Hepatocyte (in vitro differentiated cells): ENCODE data around the gene TIAL1. TPM values are rescaled to one million over a fixed set of nuclear protein-coding genes. Genes with fewer than 3 reads are reported as not detected.

Experiments
- DNase-seq: peaks from one replicate; pipeline ENCODE4 v3.0.0-alpha.2; 2016; ENCODE audit warnings: low spot score
- H2AFZ ChIP-seq: fragments of 200-600 bp; sonication (generic); 2 replicates; pipeline ENCODE4 v1.6.0; 2016; ENCODE audit warnings: antibody characterized with exemption, mild to moderate bottlenecking
- H3K27ac ChIP-seq: fragments of 200-600 bp; sonication (generic); 2 replicates; pipeline ENCODE4 v1.5.1; 2016; ENCODE audit warnings: mild to moderate bottlenecking
- H3K27me3 ChIP-seq: fragments of 200-600 bp; sonication (generic); 2 replicates; pipeline ENCODE4 v1.6.1; 2016
- H3K36me3 ChIP-seq: fragments of 200-600 bp; sonication (generic); replicated peaks from 2 replicates; pipeline ENCODE4 v1.5.1; 2016; ENCODE audit warnings: low read depth; ENCODE audit not compliant: insufficient read depth
- H3K4me1 ChIP-seq: fragments of 200-600 bp; sonication (generic); 2 replicates; pipeline ENCODE4 v1.5.1; 2016; ENCODE audit warnings: mild to moderate bottlenecking, moderate library complexity; ENCODE audit not compliant: insufficient read depth
- H3K4me2 ChIP-seq: fragments of 200-600 bp; sonication (generic); 2 replicates; pipeline ENCODE4 v1.6.0; 2016
- H3K4me3 ChIP-seq: fragments of 200-600 bp; sonication (generic); 2 replicates; pipeline ENCODE4 v1.5.1; 2016; ENCODE audit warnings: mild to moderate bottlenecking
- H3K79me2 ChIP-seq: fragments of 200-600 bp; sonication (generic); 2 replicates; pipeline ENCODE4 v1.6.0; 2017; ENCODE audit warnings: mild to moderate bottlenecking
- H3K9me2 ChIP-seq: fragments of 200-600 bp; sonication (generic); replicated peaks from 2 replicates; pipeline ENCODE4 v1.6.0; 2017; ENCODE audit warnings: mild to moderate bottlenecking; ENCODE audit not compliant: insufficient read depth
- H3K9me3 ChIP-seq: fragments of 200-600 bp; sonication (generic); 2 replicates; pipeline ENCODE4 v1.5.1; 2016; ENCODE audit warnings: low read depth, mild to moderate bottlenecking
- H4K20me1 ChIP-seq: fragments of 200-600 bp; sonication (generic); 2 replicates; pipeline ENCODE4 v1.6.0; 2016; ENCODE audit warnings: mild to moderate bottlenecking; ENCODE audit not compliant: insufficient read depth, poor library complexity, severe bottlenecking
- EZH2 ChIP-seq: fragments of 200-600 bp; sonication (generic); IDR thresholded peaks from 2 replicates; pipeline ENCODE4 v1.6.1; 2016; ENCODE audit warnings: antibody characterized with exemption, mild to moderate bottlenecking, borderline replicate concordance
- EZH2phosphoT487 ChIP-seq: fragments of 200-600 bp; sonication (generic); IDR thresholded peaks from one replicate; pipeline ENCODE4 v1.6.1; 2018; ENCODE audit warnings: antibody characterized with exemption, mild to moderate bottlenecking, low read depth, moderate library complexity; ENCODE audit not compliant: unreplicated experiment, severe bottlenecking
- WGBS: methylation state at CpG from one replicate; pipeline ENCODE4 v1.1.6; 2016; ENCODE audit warnings: low lambda C conversion rate; ENCODE audit errors: missing lambda C conversion rate; 5-methylcytosine and 5-hydroxymethylcytosine counted together
- polyA plus RNA-seq: library from polyadenylated mRNA; unstranded; fragments of >200 nt; fragmentation: Nextera tagmentation; extraction: Ambion mirVana; gene quantifications from 2 replicates; pipeline ENCODE4 v1.2.1, GENCODE V29; 2016
- total RNA-seq: library from RNA; depleted of rRNA; stranded (reverse); fragments of >200 nt; gene quantifications from 2 replicates; pipeline ENCODE4 v1.2.3, GENCODE V29; 2014
- TF ChIP-seq, protein P1 (sequence below): fragments of 200-600 bp; sonication (generic); IDR thresholded peaks from 2 replicates; pipeline ENCODE4 v1.5.1; 2016; ENCODE audit warnings: antibody characterized with exemption, mild to moderate bottlenecking; ENCODE audit not compliant: poor library complexity

Gene TIAL1
- total and polyA plus RNA-seq, 2 experiments from 2014 or later: 36.4 to 74.4 TPM

DNA sequence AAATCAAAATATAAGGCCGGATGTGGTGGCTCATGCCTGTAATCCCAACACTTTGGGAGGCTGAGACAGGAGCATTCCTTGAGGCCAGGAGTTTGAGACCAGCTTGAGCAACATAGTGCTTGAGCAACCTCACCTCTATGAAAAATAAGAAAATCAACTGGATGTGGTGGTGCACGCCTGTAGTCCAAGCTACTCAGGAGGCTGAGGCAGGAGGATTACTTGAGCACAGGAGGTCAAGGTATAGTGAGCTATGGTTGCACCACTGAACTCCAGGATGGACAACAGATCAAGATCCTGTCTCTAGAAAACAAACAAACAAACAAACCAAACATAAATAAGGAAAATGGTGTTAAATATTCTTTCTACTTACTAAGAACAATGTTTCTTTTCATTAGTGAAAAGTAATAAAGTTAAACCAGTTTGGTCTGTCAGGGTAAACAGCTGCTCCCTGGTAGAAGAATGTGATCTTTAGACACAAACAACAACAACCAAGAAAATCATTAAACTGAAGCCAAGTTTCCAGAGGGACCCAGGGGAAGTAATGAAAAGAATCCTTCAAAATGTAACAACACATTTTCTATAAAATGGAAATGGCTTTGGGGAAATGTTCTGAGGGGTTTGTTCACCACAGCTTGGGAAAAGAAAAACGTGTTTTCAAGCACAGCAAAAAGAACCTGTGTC is 36.9 kb upstream of the TIAL1 start:
- Histone ChIP-seq H3K9me2 (no peaks in the 10 kb centered on the region), H3K27ac (peak overlapping the region; percentile 26), H3K9me3 (no peaks in the 10 kb centered on the region), H3K4me2 (no peak overlapping the region), H2AFZ (no peak overlapping the region), H3K36me3 (no peaks in the 10 kb centered on the region), H3K4me1 (no peaks in the 10 kb centered on the region), H3K79me2 (no peaks in the 10 kb centered on the region), H3K4me3 (no peak overlapping the region), H3K27me3 (no peaks in the 10 kb centered on the region), H4K20me1 (no peaks in the 10 kb centered on the region)
- no peak for TF ChIP-seq EZH2
- TF ChIP-seq EZH2phosphoT487: no peak
- TF ChIP-seq, protein P1, sequence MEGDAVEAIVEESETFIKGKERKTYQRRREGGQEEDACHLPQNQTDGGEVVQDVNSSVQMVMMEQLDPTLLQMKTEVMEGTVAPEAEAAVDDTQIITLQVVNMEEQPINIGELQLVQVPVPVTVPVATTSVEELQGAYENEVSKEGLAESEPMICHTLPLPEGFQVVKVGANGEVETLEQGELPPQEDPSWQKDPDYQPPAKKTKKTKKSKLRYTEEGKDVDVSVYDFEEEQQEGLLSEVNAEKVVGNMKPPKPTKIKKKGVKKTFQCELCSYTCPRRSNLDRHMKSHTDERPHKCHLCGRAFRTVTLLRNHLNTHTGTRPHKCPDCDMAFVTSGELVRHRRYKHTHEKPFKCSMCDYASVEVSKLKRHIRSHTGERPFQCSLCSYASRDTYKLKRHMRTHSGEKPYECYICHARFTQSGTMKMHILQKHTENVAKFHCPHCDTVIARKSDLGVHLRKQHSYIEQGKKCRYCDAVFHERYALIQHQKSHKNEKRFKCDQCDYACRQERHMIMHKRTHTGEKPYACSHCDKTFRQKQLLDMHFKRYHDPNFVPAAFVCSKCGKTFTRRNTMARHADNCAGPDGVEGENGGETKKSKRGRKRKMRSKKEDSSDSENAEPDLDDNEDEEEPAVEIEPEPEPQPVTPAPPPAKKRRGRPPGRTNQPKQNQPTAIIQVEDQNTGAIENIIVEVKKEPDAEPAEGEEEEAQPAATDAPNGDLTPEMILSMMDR: no peak
- no peak for DNase-seq
- WGBS: 84% methylated on average over 3 of the region's 3 CpGs

DNA sequence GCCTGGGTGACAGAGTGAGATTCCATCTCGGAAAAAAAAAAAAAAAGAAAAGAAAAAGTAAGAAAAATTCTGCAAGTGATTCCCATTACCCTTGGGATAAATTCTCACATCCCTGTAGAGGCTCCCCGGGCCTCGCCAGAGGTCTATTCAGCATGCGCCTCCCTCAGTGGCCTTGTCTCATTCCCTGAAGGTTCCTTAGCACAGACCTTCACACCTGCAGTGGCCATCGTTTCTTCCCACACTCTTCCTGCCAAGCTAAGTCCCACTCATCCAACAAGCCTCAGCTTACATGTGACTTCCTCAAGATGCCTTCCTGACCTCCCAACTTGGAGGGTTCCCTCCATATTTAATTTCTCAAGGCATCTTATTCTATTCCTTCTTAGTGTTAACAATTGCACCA is 33.5 kb upstream of the TIAL1 start:
- Histone ChIP-seq H3K9me2 (no peaks in the 10 kb centered on the region), H3K27ac (no peak overlapping the region), H3K4me2 (no peak overlapping the region), H4K20me1 (no peaks in the 10 kb centered on the region), H3K27me3 (no peaks in the 10 kb centered on the region), H3K4me3 (no peak overlapping the region), H3K4me1 (no peaks in the 10 kb centered on the region), H3K36me3 (no peaks in the 10 kb centered on the region), H3K9me3 (no peaks in the 10 kb centered on the region), H2AFZ (no peak overlapping the region), H3K79me2 (no peaks in the 10 kb centered on the region)
- no peak for DNase-seq
- TF ChIP-seq EZH2phosphoT487 (no peak), EZH2 (no peak)
- TF ChIP-seq, protein P1: no peak
- WGBS: 94% methylated on average over 5 of the region's 5 CpGs

DNA sequence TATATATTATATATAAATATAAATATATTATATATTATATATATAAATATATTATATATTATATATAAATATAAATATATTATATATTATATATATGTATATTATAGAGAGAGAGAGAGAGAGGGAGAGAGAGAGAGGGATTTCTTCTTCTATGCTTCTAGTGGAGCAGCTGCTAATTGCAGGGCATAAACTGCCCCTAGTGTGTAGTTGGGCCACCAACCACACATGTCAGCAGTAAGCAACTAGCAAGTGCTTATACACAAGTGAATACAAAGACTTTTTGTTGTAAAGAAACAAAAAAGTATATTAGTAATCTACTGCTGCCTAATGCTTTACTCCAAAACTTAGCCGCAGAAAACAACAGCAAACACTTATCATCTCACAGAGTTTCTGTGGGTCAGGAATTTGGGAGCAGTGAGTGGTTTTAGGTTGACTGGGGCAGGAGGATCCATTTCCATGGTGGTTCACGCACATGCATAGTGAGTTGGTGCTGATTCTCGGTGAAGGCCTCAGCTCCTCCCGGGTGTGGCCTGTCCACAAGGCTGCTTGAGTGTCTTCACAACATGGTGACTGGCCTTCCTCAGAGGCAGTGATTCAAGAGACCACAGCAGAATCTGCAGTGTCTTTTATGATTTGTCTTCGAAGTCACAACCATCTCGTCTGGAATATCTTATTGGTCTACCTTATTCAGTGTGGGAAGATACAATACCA is 29.0 kb upstream of the TIAL1 start:
- WGBS: 95% methylated on average over 6 of the region's 6 CpGs
- no peaks in the 10 kb centered on the region for H3K9me3 ChIP-seq
- H3K36me3 ChIP-seq: no peaks in the 10 kb centered on the region

More for the DNA sequence above, 29.0 kb upstream of the TIAL1 start:
- Histone ChIP-seq H3K9me2 (no peaks in the 10 kb centered on the region), H2AFZ (no peak overlapping the region), H3K4me3 (no peak overlapping the region), H3K27ac (no peak overlapping the region), H3K79me2 (no peaks in the 10 kb centered on the region), H3K4me2 (no peak overlapping the region), H3K27me3 (no peaks in the 10 kb centered on the region), H4K20me1 (no peaks in the 10 kb centered on the region), H3K4me1 (no peaks in the 10 kb centered on the region)
- TF ChIP-seq, protein P1: no peak
- TF ChIP-seq EZH2: no peak
- TF ChIP-seq EZH2phosphoT487: no peak
- DNase-seq: no peak
